GM12878 (cell line): Measurements from ENCODE around the gene TNFAIP1.

Source experiments
- BMI1 ChIP-seq: fragments of 450-650 bp; IDR thresholded peaks from 2 replicates; pipeline ENCODE4 v1.6.1; 2016; ENCODE audit warnings: mild to moderate bottlenecking, moderate library complexity, borderline replicate concordance
- CTCF ChIP-seq, 3 experiments: IDR thresholded peaks in 2 of 3; conservative IDR thresholded peaks in 1 of 3; 2 replicates each; pipeline ENCODE4 v1.5.1; 2011; ENCODE audit warnings: low read depth in 3 of 3, low read length in 3 of 3, mild to moderate bottlenecking in 3 of 3, control low read depth in 2 of 3, moderate library complexity in 2 of 3, inconsistent platforms in 1 of 3, mixed read lengths in 1 of 3; ENCODE audit not compliant: control insufficient read depth in 2 of 3, insufficient read depth in 1 of 3; ENCODE audit errors: extremely low read depth in 1 of 3
- EP300 ChIP-seq, 2 experiments: fragments of 150-350 bp in 1 of 2; IDR thresholded peaks; 2 replicates each; pipeline ENCODE4 v1.6.1; 2011 to 2012; ENCODE audit warnings: low read depth in 2 of 2, low read length in 2 of 2, borderline replicate concordance in 1 of 2, improper control_type of control experiment in 1 of 2, inconsistent platforms in 1 of 2; ENCODE audit not compliant: control insufficient read depth in 1 of 2
- MAX ChIP-seq: IDR thresholded peaks from 2 replicates; pipeline ENCODE4 v1.6.1; 2012; ENCODE audit warnings: low read depth, low read length, improper control_type of control experiment
- NR2F1 ChIP-seq: fragments of 450-650 bp; conservative IDR thresholded peaks from 2 replicates; pipeline ENCODE4 v1.6.1; 2017; ENCODE audit warnings: mild to moderate bottlenecking
- POLR2AphosphoS5 ChIP-seq: IDR thresholded peaks from 2 replicates; pipeline ENCODE4 v1.6.1; 2011; ENCODE audit warnings: mild to moderate bottlenecking, low read length, inconsistent platforms
- SPI1 ChIP-seq: IDR thresholded peaks from 2 replicates; pipeline ENCODE4 v1.6.1; 2011; ENCODE audit warnings: low read depth, mild to moderate bottlenecking, low read length, moderate library complexity, borderline replicate concordance; ENCODE audit not compliant: insufficient read depth

- TF ChIP-seq POLR2AphosphoS5 (no peak), BMI1 (no peak), CTCF (IDR thresholded peaks at IDR 0.05 in 2 of 3, conservative IDR thresholded peaks at IDR 0.05 in 1 of 3; ENCODE audit: control insufficient read depth in 2 of 3, extremely low read depth in 1 of 3, insufficient read depth in 1 of 3, low read depth in 3 of 3, low read length in 3 of 3) (no peak), MAX (no peak), NR2F1 (no peak), SPI1 (no peak), EP300 (IDR thresholded peaks at IDR 0.05; ENCODE audit: borderline replicate concordance in 1 of 2, control insufficient read depth in 1 of 2, low read depth in 2 of 2, low read length in 2 of 2) (no peak)
These were observed 2.3 kb upstream of the TNFAIP1 start for GRCh38 chr17:28333083-28333746.
